Measurements from ENCODE around the gene GPR158.

GRCh38 chr10:25339966-25340365 lies 165.2 kb downstream of the GPR158 start:
- TF ChIP-seq CTCF (conservative IDR thresholded peaks at IDR 0.05), result no peak
- TF ChIP-seq EZH2 (IDR thresholded peaks at IDR 0.05; ENCODE audit: low read depth), result no peak
